KMS-11 (cell line): ENCODE data around the gene RAB40B.
A peak's percentile ranks its signal among the peaks of the same experiment; 100 is the strongest.

ENCODE experiments used
- H2AFZ ChIP-seq: fragments of 200-600 bp; sonication (generic); 2 replicates; pipeline ENCODE4 v1.6.1; 2016; ENCODE audit warnings: antibody characterized with exemption, mixed run types, low read depth
- H3K27ac ChIP-seq: fragments of 200-600 bp; sonication (generic); 2 replicates; pipeline ENCODE4 v1.6.1; 2016; ENCODE audit warnings: mild to moderate bottlenecking, mixed run types
- H3K27me3 ChIP-seq: fragments of 200-600 bp; sonication (generic); 2 replicates; pipeline ENCODE4 v1.6.1; 2017; ENCODE audit warnings: mild to moderate bottlenecking, low read depth, mixed run types, moderate library complexity; ENCODE audit not compliant: insufficient read depth
- H3K36me3 ChIP-seq: fragments of 200-600 bp; sonication (generic); 2 replicates; pipeline ENCODE4 v1.6.1; 2017; ENCODE audit warnings: mild to moderate bottlenecking, mixed run types; ENCODE audit not compliant: insufficient read depth
- H3K4me1 ChIP-seq: fragments of 200-600 bp; sonication (generic); 2 replicates; pipeline ENCODE4 v1.6.1; 2016; ENCODE audit warnings: mild to moderate bottlenecking, low read depth, mixed run types; ENCODE audit not compliant: poor library complexity, severe bottlenecking
- H3K4me2 ChIP-seq: fragments of 200-600 bp; sonication (generic); 2 replicates; pipeline ENCODE4 v1.7.0; 2016; ENCODE audit warnings: mild to moderate bottlenecking, mixed run types
- H3K4me3 ChIP-seq: fragments of 200-600 bp; sonication (generic); IDR thresholded peaks from 2 replicates; pipeline ENCODE4 v1.6.1; 2017; ENCODE audit warnings: low read depth, low read length, mixed read lengths; ENCODE audit not compliant: insufficient read depth
- H3K79me2 ChIP-seq: fragments of 200-600 bp; sonication (generic); 2 replicates; pipeline ENCODE4 v1.6.1; 2016; ENCODE audit warnings: low read depth, mixed run types; ENCODE audit not compliant: insufficient read depth
- H3K9ac ChIP-seq: fragments of 200-600 bp; sonication (generic); 2 replicates; pipeline ENCODE4 v1.6.1; 2016; ENCODE audit warnings: mild to moderate bottlenecking, mixed run types
- H4K20me1 ChIP-seq: fragments of 200-600 bp; sonication (generic); 2 replicates; pipeline ENCODE4 v1.6.1; 2016; ENCODE audit warnings: mild to moderate bottlenecking, mixed run types; ENCODE audit not compliant: insufficient read depth
- CTCF ChIP-seq: fragments of 200-600 bp; sonication (generic); conservative IDR thresholded peaks from 2 replicates; pipeline ENCODE4 v1.6.1; 2017; ENCODE audit warnings: low read depth, mild to moderate bottlenecking, antibody characterized with exemption, low read length, moderate library complexity, mixed read lengths

The RAB40B gene

DNA sequence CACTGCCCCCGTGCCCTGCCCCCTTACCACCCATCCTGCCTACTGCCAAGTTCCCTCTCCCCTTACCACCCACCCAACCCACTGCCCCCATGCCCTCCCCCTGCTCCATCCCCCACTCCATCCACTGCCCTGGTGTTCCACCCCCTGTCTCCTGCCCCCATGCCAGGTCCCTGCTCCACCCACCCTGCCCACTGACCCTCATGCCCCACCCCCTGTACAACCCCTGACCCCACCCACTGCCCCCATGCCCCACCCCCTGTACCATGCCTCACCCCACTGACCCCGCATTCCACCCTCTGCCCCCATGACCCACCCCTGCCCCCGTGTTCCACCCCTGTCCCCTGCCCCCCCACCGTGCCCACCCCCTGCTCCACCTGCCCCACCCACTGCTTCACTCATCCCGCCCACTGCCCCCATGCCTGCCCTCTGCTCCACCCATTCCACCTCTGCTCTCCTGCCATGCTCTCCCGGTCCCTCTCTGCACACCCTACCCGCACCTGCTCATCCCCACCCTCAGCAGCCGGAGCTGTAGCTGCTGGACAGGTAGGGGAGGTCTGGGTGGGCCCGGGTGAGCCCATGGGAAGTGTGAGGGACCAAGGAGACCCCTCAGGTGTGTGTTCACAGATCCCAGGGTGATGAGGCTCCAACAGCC, 10.7 kb upstream of the RAB40B start:
- H3K9ac ChIP-seq = no peak overlapping the region; the same call in 1 of the 2 replicates
- TF ChIP-seq CTCF = no peak

DNA sequence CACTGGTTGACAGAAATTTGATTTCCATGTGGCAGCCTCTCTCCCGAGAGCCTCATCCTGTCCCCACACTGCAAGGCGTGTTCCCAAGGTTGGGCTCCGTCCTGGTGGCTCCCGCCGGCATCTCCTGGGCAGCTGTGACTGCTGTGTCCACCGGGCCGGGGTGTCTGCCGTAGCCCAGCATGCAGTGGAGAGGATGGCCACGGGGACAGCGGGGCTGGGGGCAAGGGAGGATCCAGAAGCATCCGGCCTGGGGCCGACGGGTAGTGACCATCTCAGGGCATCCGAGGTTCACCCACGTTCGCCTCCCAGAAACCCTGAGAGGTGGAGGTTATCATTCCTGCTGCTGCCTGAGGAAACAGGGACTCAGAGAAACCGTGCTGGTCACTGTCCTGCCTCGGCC, 7.3 kb upstream of the RAB40B start:
- Histone ChIP-seq H3K27ac (no peak overlapping the region), H3K9ac (no peak overlapping the region), H3K36me3 (no peaks in the 10 kb centered on the region), H3K79me2 (no peaks in the 10 kb centered on the region), H3K27me3 (no peaks in the 10 kb centered on the region), H3K4me3 (no peak overlapping the region), H4K20me1 (no peaks in the 10 kb centered on the region), H3K4me2 (no peak overlapping the region), H3K4me1 (peaks cover 24% of the 10 kb centered on the region), H2AFZ (no peak overlapping the region)
- TF ChIP-seq CTCF = no peak

More for the DNA sequence above, 10.7 kb upstream of the RAB40B start:
- Histone ChIP-seq H3K27ac (no peak overlapping the region), H4K20me1 (no peaks in the 10 kb centered on the region), H3K4me2 (peak overlapping the region; percentile 86), H2AFZ (peak overlapping the region; percentile 67; the same call in 1 of the 2 replicates), H3K36me3 (no peaks in the 10 kb centered on the region), H3K4me3 (no peak overlapping the region), H3K4me1 (peaks cover 24% of the 10 kb centered on the region), H3K27me3 (no peaks in the 10 kb centered on the region), H3K79me2 (no peaks in the 10 kb centered on the region)

- no peaks in the 10 kb centered on the region for H4K20me1 ChIP-seq
- TF ChIP-seq CTCF = no peak
- no peak overlapping the region for H3K4me2 ChIP-seq
- no peak overlapping the region for H2AFZ ChIP-seq
- H3K4me3 ChIP-seq = no peak overlapping the region
- no peak overlapping the region for H3K27ac ChIP-seq
- H3K4me1 ChIP-seq = peaks cover 24% of the 10 kb centered on the region
- no peaks in the 10 kb centered on the region for H3K27me3 ChIP-seq
- no peak overlapping the region for H3K9ac ChIP-seq
- H3K79me2 ChIP-seq = no peaks in the 10 kb centered on the region
- H3K36me3 ChIP-seq = no peaks in the 10 kb centered on the region
Observed at GRCh38 chr17:82704886-82705285, 6.4 kb upstream of the RAB40B start.

GRCh38 chr17:82703935-82704865, 5.7 kb upstream of the RAB40B start:
- H2AFZ ChIP-seq = no peak overlapping the region
- no peak for TF ChIP-seq CTCF
- H3K4me3 ChIP-seq = no peak overlapping the region
- peaks cover 17% of the 10 kb centered on the region for H3K4me1 ChIP-seq
- no peak overlapping the region for H3K4me2 ChIP-seq
- no peak overlapping the region for H3K9ac ChIP-seq
- no peaks in the 10 kb centered on the region for H3K27me3 ChIP-seq
- no peak overlapping the region for H3K27ac ChIP-seq
- no peaks in the 10 kb centered on the region for H4K20me1 ChIP-seq
- no peaks in the 10 kb centered on the region for H3K79me2 ChIP-seq
- H3K36me3 ChIP-seq = no peaks in the 10 kb centered on the region
